Lower lobe of right lung (tissue), 2 donors: ENCODE results near the gene PTPRD. TPM values are rescaled to one million over a fixed set of nuclear protein-coding genes. Genes with fewer than 3 reads are reported as not detected.

Source experiments
- ATAC-seq, 2 donors: fragments of 200-7000 bp; cut with Tn5 transposase; one replicate each; pipeline ENCODE4 v1.9.1; 2020 to 2022; ENCODE audit warnings: mild to moderate bottlenecking in 2 of 2, moderate library complexity in 2 of 2
- DNase-seq: peaks from one replicate; pipeline ENCODE4 v3.0.0-alpha.2; 2020
- H3K27ac ChIP-seq: fragments of 200-600 bp; one replicate; pipeline ENCODE4 v1.8.0; 2022
- H3K27me3 ChIP-seq: fragments of 200-600 bp; one replicate; pipeline ENCODE4 v1.8.0; 2022; ENCODE audit warnings: low read depth
- H3K36me3 ChIP-seq: fragments of 200-600 bp; one replicate; pipeline ENCODE4 v1.8.0; 2022; ENCODE audit warnings: mild to moderate bottlenecking
- H3K4me1 ChIP-seq: fragments of 200-600 bp; one replicate; pipeline ENCODE4 v1.8.0; 2022
- H3K4me3 ChIP-seq: fragments of 200-600 bp; one replicate; pipeline ENCODE4 v1.8.0; 2022; ENCODE audit warnings: mild to moderate bottlenecking
- H3K9me3 ChIP-seq: fragments of 200-600 bp; one replicate; pipeline ENCODE4 v1.8.0; 2022
- intact Hi-C: fragments of 100-400 bp; cut with DNase I; formaldehyde crosslinking; loops from one replicate; pipeline ENCODE4 v1.11.0; 2022
- total RNA-seq: library from RNA; stranded (reverse); fragmentation: NEBNext Ultra II Directional; extraction: Animal tissue kit (Norgen Biotek cat#: 25700); gene quantifications from one replicate; pipeline ENCODE4 v1.2.1, GENCODE V29; 2021
- TF ChIP-seq, protein P1 (sequence below): fragments of 200-600 bp; IDR thresholded peaks from one replicate; pipeline ENCODE4 v1.8.0; 2022; ENCODE audit warnings: antibody characterized with exemption, mild to moderate bottlenecking
- donor health status: DM: no; HTN: yes; CAD: no; lungs with severe emphysema.

Gene PTPRD
- total RNA-seq, 1 donor from 2014 or later = 17.2 TPM

- TF ChIP-seq, protein P1, sequence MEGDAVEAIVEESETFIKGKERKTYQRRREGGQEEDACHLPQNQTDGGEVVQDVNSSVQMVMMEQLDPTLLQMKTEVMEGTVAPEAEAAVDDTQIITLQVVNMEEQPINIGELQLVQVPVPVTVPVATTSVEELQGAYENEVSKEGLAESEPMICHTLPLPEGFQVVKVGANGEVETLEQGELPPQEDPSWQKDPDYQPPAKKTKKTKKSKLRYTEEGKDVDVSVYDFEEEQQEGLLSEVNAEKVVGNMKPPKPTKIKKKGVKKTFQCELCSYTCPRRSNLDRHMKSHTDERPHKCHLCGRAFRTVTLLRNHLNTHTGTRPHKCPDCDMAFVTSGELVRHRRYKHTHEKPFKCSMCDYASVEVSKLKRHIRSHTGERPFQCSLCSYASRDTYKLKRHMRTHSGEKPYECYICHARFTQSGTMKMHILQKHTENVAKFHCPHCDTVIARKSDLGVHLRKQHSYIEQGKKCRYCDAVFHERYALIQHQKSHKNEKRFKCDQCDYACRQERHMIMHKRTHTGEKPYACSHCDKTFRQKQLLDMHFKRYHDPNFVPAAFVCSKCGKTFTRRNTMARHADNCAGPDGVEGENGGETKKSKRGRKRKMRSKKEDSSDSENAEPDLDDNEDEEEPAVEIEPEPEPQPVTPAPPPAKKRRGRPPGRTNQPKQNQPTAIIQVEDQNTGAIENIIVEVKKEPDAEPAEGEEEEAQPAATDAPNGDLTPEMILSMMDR = no peak
- Histone ChIP-seq H3K4me1 (no peaks in the 10 kb centered on the region), H3K36me3 (no peaks in the 10 kb centered on the region), H3K9me3 (no peaks in the 10 kb centered on the region), H3K4me3 (no peak overlapping the region), H3K27me3 (no peaks in the 10 kb centered on the region), H3K27ac (no peak overlapping the region)
- intact Hi-C loops = no loop called here
- ATAC-seq = no peak
- DNase-seq = no peak
Measured at GRCh38 chr9:8600914-8601680, 2011.7 kb downstream of the PTPRD start.

DNA sequence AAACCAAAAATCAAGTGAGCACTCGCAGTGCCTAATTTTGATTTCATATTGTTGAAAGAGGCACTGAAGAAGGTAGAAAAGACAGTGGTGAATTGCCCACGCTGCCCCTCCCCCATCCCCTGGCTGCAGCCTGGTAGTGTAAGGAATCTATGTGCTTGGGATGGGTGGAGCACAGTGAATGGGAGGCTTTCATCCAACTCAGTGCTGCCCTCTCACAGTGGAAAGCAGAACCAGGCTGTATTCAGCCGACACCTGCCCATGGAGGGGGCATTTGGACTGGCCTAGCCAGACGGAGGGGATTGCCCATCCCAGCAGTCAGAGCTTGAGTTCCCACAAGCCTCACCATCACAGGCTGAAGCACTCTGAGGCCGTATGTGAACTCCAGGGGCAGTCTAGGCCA is 2012.9 kb downstream of the PTPRD start:
- intact Hi-C loops = no loop called here
- DNase-seq (no peak), ATAC-seq (no peak)
- Histone ChIP-seq H3K27me3 (no peaks in the 10 kb centered on the region), H3K4me1 (no peaks in the 10 kb centered on the region), H3K9me3 (no peaks in the 10 kb centered on the region), H3K4me3 (no peak overlapping the region), H3K27ac (no peak overlapping the region), H3K36me3 (no peaks in the 10 kb centered on the region)
- TF ChIP-seq, protein P1 = no peak

- Histone ChIP-seq H3K4me1 (no peaks in the 10 kb centered on the region), H3K27ac (no peak overlapping the region), H3K36me3 (no peaks in the 10 kb centered on the region), H3K27me3 (no peaks in the 10 kb centered on the region), H3K9me3 (no peaks in the 10 kb centered on the region), H3K4me3 (no peak overlapping the region)
- TF ChIP-seq, protein P1 = no peak
- DNase-seq (no peak), ATAC-seq (no peak)
- intact Hi-C loops = no loop called here
Measured at GRCh38 chr9:8589476-8589875, 2023.3 kb downstream of the PTPRD start.

DNA sequence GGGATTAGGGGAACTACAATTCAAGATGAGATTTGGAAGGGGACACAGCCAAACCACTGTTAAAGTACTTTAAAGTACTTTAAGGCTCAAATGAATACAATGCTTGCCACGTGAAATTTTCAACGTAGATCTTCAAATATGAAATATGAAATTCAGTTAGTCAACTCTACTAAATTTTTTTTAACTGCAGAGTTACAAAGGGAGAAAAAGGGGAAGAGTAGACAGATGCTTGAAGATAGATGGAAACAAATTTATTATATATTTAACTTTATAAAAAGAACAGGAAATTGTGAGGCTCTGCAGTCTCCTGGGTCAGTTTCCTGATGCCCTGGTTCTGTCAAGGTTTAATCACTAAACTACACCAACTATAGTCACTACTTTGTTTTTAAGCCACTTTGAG is 2027.8 kb downstream of the PTPRD start:
- no peak overlapping the region for H3K27ac ChIP-seq
- no peak for DNase-seq
- no peaks in the 10 kb centered on the region for H3K27me3 ChIP-seq
- TF ChIP-seq, protein P1 = no peak
- no peaks in the 10 kb centered on the region for H3K4me1 ChIP-seq
- no peak for ATAC-seq
- no peak overlapping the region for H3K4me3 ChIP-seq
- intact Hi-C loops = no loop called here
- H3K9me3 ChIP-seq = no peaks in the 10 kb centered on the region
- H3K36me3 ChIP-seq = no peaks in the 10 kb centered on the region

DNA sequence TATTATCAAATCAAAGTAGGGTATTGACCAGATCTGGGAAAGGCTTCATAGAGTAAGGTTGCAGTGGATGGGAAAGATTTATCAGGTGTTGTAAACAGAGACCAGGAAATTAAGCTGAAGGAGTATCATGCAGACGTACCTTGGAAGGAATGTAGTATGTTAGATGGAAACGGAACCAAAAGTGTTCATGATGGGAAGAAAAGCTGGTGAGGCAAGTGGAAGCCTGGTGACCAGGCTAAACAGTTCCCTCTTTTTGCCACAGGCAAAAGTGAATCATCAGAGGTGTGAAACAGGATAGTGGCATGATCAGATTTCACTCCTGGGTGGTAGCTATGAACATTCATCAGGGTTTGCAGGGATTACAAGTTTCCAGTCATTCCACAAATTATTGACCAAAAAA is 2033.1 kb downstream of the PTPRD start:
- H3K4me1 ChIP-seq = no peaks in the 10 kb centered on the region
- TF ChIP-seq, protein P1 = no peak
- no peaks in the 10 kb centered on the region for H3K9me3 ChIP-seq
- H3K27me3 ChIP-seq = no peaks in the 10 kb centered on the region
- no peak overlapping the region for H3K27ac ChIP-seq
- no peak for DNase-seq
- no peak for ATAC-seq
- H3K36me3 ChIP-seq = no peaks in the 10 kb centered on the region
- intact Hi-C loops = no loop called here
- no peak overlapping the region for H3K4me3 ChIP-seq
